Left ventricle myocardium inferior (tissue), 1 donor: Measurements from ENCODE around the gene SCAF8. TPM values are rescaled to one million over a fixed set of nuclear protein-coding genes. Genes with fewer than 3 reads are reported as not detected.
"Not testable (repeated sequence)": the region's sequence is repeated elsewhere in the genome, so short reads cannot be mapped to it uniquely, and the experiment has no call there.

Experiments used
- DNase-seq: peaks from one replicate; pipeline ENCODE4 v3.0.0-alpha.2; 2020
- H3K27ac ChIP-seq: fragments of 200-600 bp; replicated peaks from 2 replicates; pipeline ENCODE4 v1.8.0; 2021
- H3K27me3 ChIP-seq: fragments of 200-600 bp; 2 replicates; pipeline ENCODE4 v1.8.0; 2021; ENCODE audit warnings: low read depth
- H3K36me3 ChIP-seq: fragments of 200-600 bp; 2 replicates; pipeline ENCODE4 v1.8.0; 2021
- H3K4me1 ChIP-seq: fragments of 200-600 bp; 2 replicates; pipeline ENCODE4 v1.8.0; 2021
- H3K4me3 ChIP-seq: fragments of 200-600 bp; 2 replicates; pipeline ENCODE4 v1.8.0; 2021; ENCODE audit warnings: mild to moderate bottlenecking, moderate library complexity
- H3K9me3 ChIP-seq: fragments of 200-600 bp; replicated peaks from 2 replicates; pipeline ENCODE4 v1.8.0; 2021
- CTCF ChIP-seq: fragments of 200-600 bp; IDR thresholded peaks from 2 replicates; pipeline ENCODE4 v1.8.0; 2021; ENCODE audit warnings: antibody characterized with exemption, mild to moderate bottlenecking, borderline replicate concordance
- intact Hi-C: fragments of 100-400 bp; cut with micrococcal nuclease; formaldehyde crosslinking; loops from one replicate; pipeline ENCODE4 v1.11.0; 2022
- total RNA-seq: library from RNA; stranded (reverse); fragmentation: NEBNext Ultra II Directional; extraction: Animal tissue kit (Norgen Biotek cat#: 25700); gene quantifications from one replicate; pipeline ENCODE4 v1.2.1, GENCODE V29; 2021
- donor health status: DM: no; HTN: yes; CAD: no; lungs with severe emphysema.

The SCAF8 gene
- total RNA-seq, 1 donor from 2014 or later = 54.2 TPM

DNA sequence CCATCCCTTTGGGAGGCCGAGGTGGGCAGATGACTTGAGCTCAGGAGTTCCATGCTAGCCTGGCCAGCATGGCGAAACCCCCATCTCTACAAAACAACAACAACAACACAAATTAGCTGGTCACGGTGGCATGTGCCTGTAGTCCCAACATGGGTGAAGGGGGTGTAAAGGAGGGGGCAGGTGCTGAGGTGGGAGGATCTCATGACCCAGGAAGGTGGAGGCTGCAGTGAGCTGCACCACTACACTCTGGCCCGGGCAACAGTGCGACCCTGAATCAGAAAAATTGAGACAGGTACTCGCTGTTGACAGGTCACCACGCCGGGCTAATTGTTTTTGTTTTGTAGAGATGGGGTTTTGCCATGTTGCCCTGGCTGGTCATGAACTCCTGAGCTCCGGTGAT lies 4.2 kb downstream of the SCAF8 start:
- H3K27me3 ChIP-seq = no peaks in the 10 kb centered on the region
- H3K4me1 ChIP-seq = peaks cover 94% of the 10 kb centered on the region
- no peaks in the 10 kb centered on the region for H3K36me3 ChIP-seq
- peak overlapping the region; percentile 6 for H3K4me3 ChIP-seq
- intact Hi-C loops = loop anchor here (10.0 kb wide), 1 partner anchor 57 kb away; no protein-coding TSS in a partner anchor
- no peak for TF ChIP-seq CTCF
- no peak overlapping the region for H3K27ac ChIP-seq
- DNase-seq = no peak
- no peaks in the 10 kb centered on the region for H3K9me3 ChIP-seq

- no peak overlapping the region for H3K4me3 ChIP-seq
- intact Hi-C loops = loop anchor here (10.0 kb wide), 1 partner anchor 56 kb away; no protein-coding TSS in a partner anchor
- no peak for TF ChIP-seq CTCF
- H3K9me3 ChIP-seq = no peaks in the 10 kb centered on the region
- peaks cover 97% of the 10 kb centered on the region for H3K4me1 ChIP-seq
- H3K27ac ChIP-seq = no peak overlapping the region
- H3K36me3 ChIP-seq = no peaks in the 10 kb centered on the region
- no peak for DNase-seq
- H3K27me3 ChIP-seq = no peaks in the 10 kb centered on the region
Measured at GRCh38 chr6:154738551-154738961, 5.3 kb downstream of the SCAF8 start.

DNA sequence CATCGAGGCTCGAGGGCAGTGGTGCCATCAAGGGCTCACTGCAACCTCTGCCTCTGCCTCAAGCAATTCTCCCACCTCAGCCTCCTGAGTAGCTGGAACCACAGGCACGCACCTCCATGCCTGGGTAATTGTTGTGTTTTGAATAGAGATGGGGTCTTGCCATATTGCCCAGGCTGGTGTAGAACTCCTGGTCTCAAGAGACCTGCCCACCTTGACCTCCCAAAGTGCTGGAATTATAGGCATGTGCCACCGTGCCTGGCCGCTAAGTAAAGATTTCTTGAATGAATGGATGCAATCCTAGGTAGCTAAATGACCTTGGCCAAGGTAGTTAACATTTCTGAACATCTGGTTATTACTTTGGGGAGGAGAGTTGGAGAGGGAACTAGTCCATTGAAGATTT lies 7.4 kb downstream of the SCAF8 start:
- Histone ChIP-seq H3K36me3 (no peaks in the 10 kb centered on the region), H3K9me3 (no peaks in the 10 kb centered on the region), H3K4me3 (no peak overlapping the region), H3K27me3 (no peaks in the 10 kb centered on the region), H3K4me1 (peaks cover 100% of the 10 kb centered on the region), H3K27ac (no peak overlapping the region)
- no peak for DNase-seq
- intact Hi-C loops = no loop called here
- TF ChIP-seq CTCF = no peak

GRCh38 chr6:154742891-154743290 lies 9.7 kb downstream of the SCAF8 start:
- intact Hi-C loops = no loop called here
- Histone ChIP-seq H3K27me3 (no peaks in the 10 kb centered on the region), H3K36me3 (no peaks in the 10 kb centered on the region), H3K4me1 (peaks cover 97% of the 10 kb centered on the region), H3K27ac (no peak overlapping the region), H3K4me3 (no peak overlapping the region), H3K9me3 (no peaks in the 10 kb centered on the region)
- TF ChIP-seq CTCF = no peak
- no peak for DNase-seq

DNA sequence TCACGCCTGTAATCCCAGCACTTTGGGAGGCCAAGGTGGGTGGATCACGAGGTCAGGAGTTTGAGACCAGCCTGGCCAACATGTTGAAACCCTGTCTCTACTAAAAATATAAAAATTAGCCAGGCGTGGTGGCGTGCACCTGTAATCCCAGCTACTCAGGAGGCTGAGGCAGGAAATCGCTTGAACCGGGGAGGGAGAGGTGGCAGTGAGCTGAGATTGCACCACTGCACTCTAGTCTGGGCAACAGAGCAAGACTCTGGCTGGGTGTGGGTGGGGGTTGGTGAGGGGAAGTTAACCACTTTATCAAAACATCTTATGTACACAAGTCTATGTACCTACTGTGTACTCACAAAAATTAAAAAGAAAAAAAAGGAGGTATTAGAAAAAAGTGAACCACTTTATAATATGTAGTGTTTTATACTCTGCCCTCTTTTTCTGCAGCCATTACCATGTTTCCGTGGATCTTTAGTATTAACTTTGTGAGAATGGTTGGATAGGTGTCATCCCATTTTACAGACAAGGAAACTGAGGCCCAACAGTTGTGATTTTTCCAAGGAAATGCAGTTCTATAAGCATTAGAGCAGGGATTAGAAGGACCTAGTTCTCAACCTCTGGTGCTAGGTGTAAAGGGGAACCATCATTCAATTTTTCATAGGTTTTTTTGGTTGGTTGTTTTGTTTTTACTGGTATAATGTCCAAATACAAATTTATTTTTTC lies 11.0 kb downstream of the SCAF8 start:
- H3K36me3 ChIP-seq, H3K27me3 ChIP-seq, DNase-seq, intact Hi-C loops, H3K9me3 ChIP-seq, H3K4me3 ChIP-seq, H3K27ac ChIP-seq: not testable (repeated sequence)
- H3K4me1 ChIP-seq = peaks cover 91% of the 10 kb centered on the region

- no peaks in the 10 kb centered on the region for H3K36me3 ChIP-seq
- H3K27ac ChIP-seq = no peak overlapping the region
- no peaks in the 10 kb centered on the region for H3K27me3 ChIP-seq
- peaks cover 91% of the 10 kb centered on the region for H3K4me1 ChIP-seq
- TF ChIP-seq CTCF = no peak
- DNase-seq = no peak
- no peak overlapping the region for H3K4me3 ChIP-seq
- intact Hi-C loops = no loop called here
- H3K9me3 ChIP-seq = no peaks in the 10 kb centered on the region
Measured at GRCh38 chr6:154745243-154745642, 12.0 kb downstream of the SCAF8 start.
